Activated naive CD8-positive, alpha-beta T cell treated with anti-CD3 and anti-CD28 coated beads, Interleukin-2, amount 50 U/mL, for 24 hours (primary cell): Measurements from ENCODE around the gene NINL.
"Not testable (repeated sequence)": the region's sequence is repeated elsewhere in the genome, so short reads cannot be mapped to it uniquely, and the experiment has no call there.

Experiments
- ATAC-seq: fragments of 150-1000 bp; cut with Tn5 transposase; one replicate; pipeline ENCODE4 v1.10.0; 2021
- DNase-seq: peaks from one replicate; pipeline ENCODE4 v3.0.0; 2021
- H3K27ac Mint-ChIP-seq: one replicate; pipeline ENCODE4 v1.8.0; 2021; ENCODE audit warnings: mild to moderate bottlenecking, mixed read lengths
- H3K27me3 Mint-ChIP-seq: one replicate; pipeline ENCODE4 v1.8.0; 2021; ENCODE audit warnings: mixed read lengths
- H3K36me3 Mint-ChIP-seq: one replicate; pipeline ENCODE4 v1.8.0; 2021; ENCODE audit warnings: low read depth, mixed read lengths
- H3K4me1 Mint-ChIP-seq: one replicate; pipeline ENCODE4 v1.8.0; 2021; ENCODE audit warnings: mixed read lengths
- H3K4me3 Mint-ChIP-seq: one replicate; pipeline ENCODE4 v1.8.0; 2021; ENCODE audit warnings: mild to moderate bottlenecking, moderate library complexity, mixed read lengths
- H3K9me3 Mint-ChIP-seq: one replicate; pipeline ENCODE4 v1.8.0; 2021; ENCODE audit warnings: mixed read lengths

The NINL gene

DNA sequence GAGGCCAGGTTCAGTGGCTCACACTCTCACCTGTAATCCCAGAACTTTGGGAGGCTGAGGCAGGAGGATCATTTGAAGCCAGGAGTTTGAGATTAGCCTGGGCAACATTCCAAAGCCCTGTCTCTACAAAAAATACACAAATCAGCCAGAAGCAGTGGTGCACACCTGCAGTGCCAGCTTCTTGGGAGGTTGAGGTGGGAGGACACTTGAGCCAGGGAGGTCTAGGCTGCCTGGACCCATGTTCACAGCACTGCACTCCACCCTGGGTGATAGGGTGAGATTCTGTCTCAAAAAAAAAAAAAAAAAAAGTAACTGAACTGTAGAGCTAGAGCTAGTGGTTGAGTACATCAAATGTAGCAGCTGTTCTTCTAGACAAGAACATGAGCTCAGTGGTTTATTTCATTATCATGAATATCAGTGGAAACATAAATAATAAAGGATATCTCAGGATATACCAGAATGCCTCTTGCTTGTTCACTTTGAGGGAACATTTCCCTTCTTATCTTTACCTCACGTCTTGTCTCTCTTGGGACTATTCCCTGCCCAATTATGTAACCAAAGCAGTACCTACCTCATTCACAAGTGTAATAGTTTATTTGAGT is 20.9 kb upstream of the NINL start:
- Mint-ChIP-seq H3K4me3 (no peak overlapping the region), H3K9me3 (no peaks in the 10 kb centered on the region), H3K36me3 (no peaks in the 10 kb centered on the region), H3K27me3 (no peaks in the 10 kb centered on the region), H3K27ac (no peak overlapping the region), H3K4me1 (peaks cover 9% of the 10 kb centered on the region)
- DNase-seq (no peak), ATAC-seq (no peak)

DNA sequence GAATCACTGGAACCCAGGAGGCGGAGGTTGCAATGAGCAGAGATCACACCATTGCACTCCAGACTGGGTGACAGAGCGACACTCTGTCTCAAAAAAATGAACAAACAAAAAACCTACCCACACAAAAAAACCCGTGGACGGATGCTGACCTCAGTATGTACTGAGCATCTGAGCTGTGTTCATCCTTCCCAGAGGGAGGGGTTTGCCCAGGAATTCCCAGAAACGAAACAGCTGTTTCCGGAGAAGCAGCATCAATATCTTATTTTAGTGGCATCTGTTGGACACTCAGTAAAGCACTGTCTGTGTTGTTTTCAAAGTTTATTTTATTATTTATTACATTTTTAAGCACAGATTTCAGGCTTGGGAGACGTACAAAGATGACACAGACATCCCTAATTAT is 19.8 kb upstream of the NINL start:
- Mint-ChIP-seq H3K4me3 (no peak overlapping the region), H3K36me3 (no peaks in the 10 kb centered on the region), H3K27ac (no peak overlapping the region), H3K9me3 (no peaks in the 10 kb centered on the region), H3K4me1 (peaks cover 9% of the 10 kb centered on the region), H3K27me3 (no peaks in the 10 kb centered on the region)
- DNase-seq, result no peak
- ATAC-seq, result no peak

DNA sequence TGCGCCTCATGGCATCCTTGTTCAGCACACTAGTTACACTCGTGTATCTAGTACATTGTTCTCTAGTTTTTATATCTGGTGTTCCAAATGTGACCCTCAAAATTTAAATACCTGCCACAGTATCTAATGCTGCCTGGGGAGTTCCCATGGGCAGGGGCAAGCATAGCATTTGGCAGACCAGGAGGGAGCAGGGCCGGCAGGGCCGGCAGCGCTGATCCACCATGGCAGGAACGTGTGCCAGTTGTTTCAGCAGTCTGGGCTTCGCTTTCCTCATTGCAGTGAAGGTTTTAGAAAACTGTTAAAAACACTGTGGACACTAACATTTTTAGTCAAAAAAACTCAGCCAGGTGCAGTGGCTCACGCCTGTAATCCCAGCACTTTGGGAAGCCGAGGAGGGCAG is 19.3 kb upstream of the NINL start:
- Mint-ChIP-seq H3K27ac (no peak overlapping the region), H3K4me3 (no peak overlapping the region), H3K9me3 (no peaks in the 10 kb centered on the region), H3K36me3 (no peaks in the 10 kb centered on the region), H3K4me1 (peaks cover 9% of the 10 kb centered on the region), H3K27me3 (no peaks in the 10 kb centered on the region)
- DNase-seq (no peak), ATAC-seq (no peak)

DNA sequence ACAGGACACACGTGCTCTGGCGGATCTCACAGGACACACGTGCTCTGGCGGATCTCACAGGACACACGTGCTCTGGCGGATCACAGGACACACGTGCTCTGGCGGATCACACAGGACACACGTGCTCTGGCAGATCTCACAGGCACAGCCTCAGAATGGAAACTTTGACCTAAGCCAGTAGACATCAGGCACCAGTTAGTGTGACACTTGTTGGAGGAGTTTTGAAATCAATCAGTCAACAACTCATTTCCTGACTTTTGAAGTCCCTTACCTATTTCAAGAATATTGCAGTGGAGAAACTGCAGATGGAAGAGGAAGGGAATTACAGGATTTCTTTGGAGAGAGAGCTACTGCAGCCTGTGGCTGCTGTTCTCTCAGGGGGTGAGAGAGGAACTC is 17.6 kb upstream of the NINL start:
- H3K9me3 Mint-ChIP-seq, H3K4me3 Mint-ChIP-seq, H3K4me1 Mint-ChIP-seq, H3K36me3 Mint-ChIP-seq, H3K27me3 Mint-ChIP-seq, DNase-seq: not testable (repeated sequence)
- ATAC-seq, result peak; percentile 79
- peak overlapping the region; percentile 3 for H3K27ac Mint-ChIP-seq

DNA sequence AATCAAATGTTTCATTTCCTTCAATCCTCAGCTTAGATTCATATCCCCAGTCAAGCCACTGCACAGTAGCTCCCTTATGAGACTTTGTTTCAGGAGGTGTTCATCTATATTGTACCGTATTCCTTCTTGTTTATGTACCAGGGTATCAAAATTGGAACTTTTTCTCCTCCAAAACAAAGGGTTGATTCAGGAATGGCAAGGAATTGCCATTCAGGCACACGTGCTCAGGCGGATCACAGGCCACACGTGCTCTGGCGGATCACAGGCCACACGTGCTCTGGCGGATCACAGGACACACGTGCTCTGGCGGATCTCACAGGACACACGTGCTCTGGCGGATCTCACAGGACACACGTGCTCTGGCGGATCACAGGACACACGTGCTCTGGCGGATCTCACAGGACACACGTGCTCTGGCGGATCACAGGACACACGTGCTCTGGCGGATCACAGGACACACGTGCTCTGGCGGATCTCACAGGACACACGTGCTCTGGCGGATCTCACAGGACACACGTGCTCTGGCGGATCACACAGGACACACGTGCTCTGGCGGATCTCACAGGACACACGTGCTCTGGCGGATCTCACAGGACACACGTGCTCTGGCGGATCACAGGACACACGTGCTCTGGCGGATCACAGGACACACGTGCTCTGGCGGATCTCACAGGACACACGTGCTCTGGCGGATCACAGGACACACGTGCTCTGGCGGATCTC is 17.0 kb upstream of the NINL start:
- not testable (repeated sequence) for H3K36me3 Mint-ChIP-seq, H3K27ac Mint-ChIP-seq, H3K27me3 Mint-ChIP-seq, DNase-seq, H3K9me3 Mint-ChIP-seq, H3K4me3 Mint-ChIP-seq, H3K4me1 Mint-ChIP-seq, ATAC-seq

DNA sequence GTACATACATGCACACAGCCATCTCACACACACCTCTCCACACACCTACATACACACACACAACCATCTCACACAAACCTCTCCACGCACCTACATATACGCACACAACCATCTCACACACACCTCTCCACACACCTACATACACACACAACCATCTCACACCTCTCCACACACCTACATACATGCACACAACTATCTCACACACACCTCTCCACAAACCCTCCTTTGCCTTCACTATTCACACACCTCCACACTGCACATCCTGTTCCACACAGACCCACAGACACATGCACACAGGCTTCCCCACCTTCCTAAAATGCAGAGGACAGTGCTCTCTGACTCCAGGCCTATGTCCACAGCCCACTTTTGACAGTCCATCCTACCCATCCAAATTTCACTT is 16.3 kb upstream of the NINL start:
- Mint-ChIP-seq H3K36me3 (no peaks in the 10 kb centered on the region), H3K4me1 (peaks cover 9% of the 10 kb centered on the region), H3K9me3 (no peaks in the 10 kb centered on the region), H3K27ac (no peak overlapping the region), H3K27me3 (no peaks in the 10 kb centered on the region), H3K4me3 (no peak overlapping the region)
- DNase-seq (no peak), ATAC-seq (no peak)

DNA sequence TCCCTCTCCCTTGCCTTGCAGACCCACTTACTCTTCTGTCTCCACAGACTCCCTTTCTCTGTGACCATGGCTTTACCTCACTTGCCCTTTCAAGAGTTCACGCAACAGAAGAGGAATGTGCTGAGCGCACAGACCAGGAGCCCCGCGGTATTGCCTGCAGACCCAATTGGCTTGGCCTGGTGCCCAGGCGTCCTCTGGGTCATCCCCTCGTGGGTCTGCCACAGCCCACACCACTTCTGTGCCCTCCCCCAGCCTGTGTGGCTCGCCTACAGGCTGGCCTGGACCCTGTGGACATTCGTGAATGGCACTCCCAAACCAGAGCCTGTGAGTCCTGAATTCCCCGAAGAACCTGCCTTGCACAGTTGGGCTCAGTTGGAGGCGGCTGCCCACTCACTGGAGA is 15.3 kb upstream of the NINL start:
- Mint-ChIP-seq H3K4me3 (no peak overlapping the region), H3K27ac (no peak overlapping the region), H3K4me1 (peaks cover 9% of the 10 kb centered on the region), H3K27me3 (no peaks in the 10 kb centered on the region), H3K9me3 (no peaks in the 10 kb centered on the region), H3K36me3 (no peaks in the 10 kb centered on the region)
- ATAC-seq, result no peak
- DNase-seq, result no peak

DNA sequence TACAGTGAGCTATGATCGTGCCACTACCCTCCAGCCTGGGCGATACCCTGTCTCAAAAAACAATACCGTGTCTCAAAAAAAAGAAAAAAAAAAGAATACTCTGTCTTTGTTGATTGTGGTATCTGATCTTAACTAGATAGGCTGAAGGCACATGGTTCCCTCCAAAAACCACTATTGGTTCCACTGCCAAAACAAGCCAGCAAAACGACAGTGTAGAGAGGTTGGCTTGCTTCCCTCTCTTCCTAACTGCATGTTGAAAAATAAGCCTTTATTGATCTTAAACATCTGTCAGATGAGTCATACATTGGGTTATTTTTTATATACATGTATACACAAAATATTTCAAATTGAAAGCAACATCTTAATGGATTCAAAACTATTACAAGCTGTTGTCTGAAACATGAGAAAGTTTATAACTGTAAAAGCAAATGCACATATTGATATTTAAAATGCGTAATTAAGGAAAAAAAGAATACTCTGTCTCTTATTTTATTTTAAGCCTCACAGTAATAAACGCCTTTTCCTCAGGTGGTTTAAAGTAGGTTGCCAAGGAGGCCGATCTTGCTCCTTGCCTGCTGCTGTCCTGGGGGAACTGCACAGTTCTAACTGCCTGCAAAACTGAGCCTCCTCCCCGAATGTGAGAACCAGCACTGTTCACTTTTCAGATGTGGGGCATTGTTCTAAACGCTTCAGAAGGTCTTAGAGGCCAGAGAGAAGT is 7.0 kb upstream of the NINL start:
- no peaks in the 10 kb centered on the region for H3K4me1 Mint-ChIP-seq
- H3K27me3 Mint-ChIP-seq, result no peaks in the 10 kb centered on the region

DNA sequence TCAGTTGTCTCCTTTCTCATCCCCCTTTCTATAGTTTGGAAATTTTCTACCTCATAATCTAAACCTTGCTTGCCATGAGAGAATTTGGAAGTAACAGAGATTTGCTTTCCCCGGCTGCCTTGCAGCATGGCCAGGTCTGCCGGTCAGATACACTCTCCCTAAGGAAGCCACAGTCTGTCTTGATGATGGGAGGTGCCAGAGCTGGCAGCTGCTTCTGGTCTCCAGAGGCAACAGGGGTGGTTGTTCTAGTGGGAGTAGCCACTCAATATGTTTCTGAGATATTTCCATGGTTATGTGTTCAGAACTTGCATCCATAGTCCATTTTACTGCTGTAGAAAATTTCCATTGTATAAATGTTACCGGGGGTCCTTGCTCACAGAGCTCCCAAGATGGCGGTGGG is 5.4 kb upstream of the NINL start:
- DNase-seq, H3K9me3 Mint-ChIP-seq, ATAC-seq, H3K36me3 Mint-ChIP-seq, H3K4me1 Mint-ChIP-seq, H3K27me3 Mint-ChIP-seq, H3K27ac Mint-ChIP-seq, H3K4me3 Mint-ChIP-seq: not testable (repeated sequence)

More for the DNA sequence above, 7.0 kb upstream of the NINL start:
- no peaks in the 10 kb centered on the region for H3K36me3 Mint-ChIP-seq
- H3K9me3 Mint-ChIP-seq, result no peaks in the 10 kb centered on the region
- H3K4me3 Mint-ChIP-seq, result no peak overlapping the region
- DNase-seq, result no peak
- no peak for ATAC-seq
- H3K27ac Mint-ChIP-seq, result no peak overlapping the region

DNA sequence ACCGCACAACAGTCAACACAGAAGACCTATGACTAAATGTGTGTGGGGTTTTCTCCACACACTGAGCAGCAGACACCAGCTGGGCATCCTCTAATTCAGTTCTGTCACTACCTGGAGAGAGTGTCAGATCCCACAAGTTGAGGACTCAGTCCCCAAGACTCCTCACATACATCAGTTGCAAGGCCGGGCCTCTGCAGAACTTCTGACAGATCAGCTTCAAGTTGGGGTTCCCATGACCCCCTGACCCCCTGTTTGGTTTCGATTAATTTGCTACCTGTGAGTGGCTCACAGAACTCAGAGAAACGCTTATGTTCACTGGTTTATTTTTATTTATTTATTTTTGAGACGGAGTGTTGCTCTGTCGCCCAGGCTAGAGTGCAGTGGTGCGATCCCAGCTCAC is 3.2 kb upstream of the NINL start:
- peaks cover 5% of the 10 kb centered on the region for H3K36me3 Mint-ChIP-seq
- ATAC-seq (no peak), DNase-seq (no peak)
- peaks cover 8% of the 10 kb centered on the region for H3K27me3 Mint-ChIP-seq
- H3K27ac Mint-ChIP-seq, result no peak overlapping the region
- H3K9me3 Mint-ChIP-seq, result no peaks in the 10 kb centered on the region
- H3K4me3 Mint-ChIP-seq, result no peak overlapping the region
- peaks cover 10% of the 10 kb centered on the region for H3K4me1 Mint-ChIP-seq

DNA sequence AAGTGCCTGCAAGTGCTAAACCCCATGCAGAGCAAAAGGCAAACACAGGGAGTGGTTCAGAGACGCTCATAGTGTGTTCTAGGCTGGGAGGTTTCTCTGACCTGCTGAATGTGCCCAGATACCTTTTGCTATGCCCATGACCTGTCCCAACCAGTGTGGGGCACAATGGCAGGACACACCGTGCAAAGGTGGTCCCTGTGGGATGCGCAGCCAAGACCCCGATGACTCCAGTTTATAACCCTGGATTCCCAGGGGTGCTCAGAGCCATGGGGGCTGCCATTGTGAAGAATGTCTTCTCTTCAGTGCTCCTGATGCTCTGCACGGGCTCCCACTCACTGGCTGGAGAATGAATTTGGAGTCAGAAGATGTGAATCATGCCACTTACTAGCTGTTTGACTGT is 2.2 kb upstream of the NINL start:
- no peak for ATAC-seq
- Mint-ChIP-seq H3K27me3 (peaks cover 11% of the 10 kb centered on the region), H3K36me3 (peaks cover 5% of the 10 kb centered on the region), H3K27ac (no peak overlapping the region), H3K9me3 (no peaks in the 10 kb centered on the region), H3K4me3 (no peak overlapping the region), H3K4me1 (peaks cover 10% of the 10 kb centered on the region)
- no peak for DNase-seq

DNA sequence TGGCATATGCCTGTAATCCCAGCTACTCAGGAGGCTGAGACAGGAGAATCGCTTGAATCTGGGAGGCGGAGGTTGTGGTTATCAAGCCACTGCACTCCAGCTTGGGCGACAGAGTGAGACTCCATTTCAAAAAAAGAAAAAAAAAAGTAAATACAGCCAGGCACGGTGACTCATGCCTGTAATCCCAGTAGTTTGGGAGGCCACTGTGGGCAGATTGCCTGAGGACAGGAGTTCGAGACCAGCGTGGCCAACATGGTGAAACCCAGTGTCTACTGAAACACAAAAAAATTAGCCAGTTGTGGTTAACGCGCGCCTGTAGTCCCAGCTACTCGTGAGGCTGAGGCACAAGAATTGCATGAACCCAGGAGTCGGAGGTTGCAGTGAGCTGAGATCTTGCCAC is 1.5 kb upstream of the NINL start:
- DNase-seq (no peak), ATAC-seq (no peak)
- peaks cover 13% of the 10 kb centered on the region for H3K27me3 Mint-ChIP-seq
- peaks cover 10% of the 10 kb centered on the region for H3K4me1 Mint-ChIP-seq
- no peak overlapping the region for H3K27ac Mint-ChIP-seq
- no peaks in the 10 kb centered on the region for H3K9me3 Mint-ChIP-seq
- H3K36me3 Mint-ChIP-seq, result peaks cover 5% of the 10 kb centered on the region
- no peak overlapping the region for H3K4me3 Mint-ChIP-seq

DNA sequence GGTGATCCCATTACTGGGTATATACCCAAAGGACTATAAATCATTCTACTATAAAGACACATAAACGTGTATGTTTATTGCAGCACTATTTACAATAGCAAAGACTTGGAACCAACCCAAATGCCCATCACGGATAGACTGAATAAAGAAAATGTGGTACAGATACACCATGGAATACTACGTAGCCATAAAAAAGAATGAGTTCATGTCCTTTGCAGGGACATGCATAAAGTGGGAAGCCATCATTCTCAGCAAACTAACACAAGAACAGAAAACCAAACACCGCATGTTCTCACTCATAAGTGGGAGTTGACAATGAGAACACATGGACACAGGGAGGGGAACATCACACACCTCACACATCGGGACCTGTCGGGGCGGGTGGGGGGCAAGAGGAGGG is 1.7 kb downstream of the NINL start:
- not testable (repeated sequence) for H3K9me3 Mint-ChIP-seq, DNase-seq, H3K27ac Mint-ChIP-seq, H3K36me3 Mint-ChIP-seq, ATAC-seq
- H3K4me1 Mint-ChIP-seq, result peaks cover 10% of the 10 kb centered on the region
- H3K27me3 Mint-ChIP-seq, result peaks cover 17% of the 10 kb centered on the region
- peak overlapping the region; percentile 54 for H3K4me3 Mint-ChIP-seq

DNA sequence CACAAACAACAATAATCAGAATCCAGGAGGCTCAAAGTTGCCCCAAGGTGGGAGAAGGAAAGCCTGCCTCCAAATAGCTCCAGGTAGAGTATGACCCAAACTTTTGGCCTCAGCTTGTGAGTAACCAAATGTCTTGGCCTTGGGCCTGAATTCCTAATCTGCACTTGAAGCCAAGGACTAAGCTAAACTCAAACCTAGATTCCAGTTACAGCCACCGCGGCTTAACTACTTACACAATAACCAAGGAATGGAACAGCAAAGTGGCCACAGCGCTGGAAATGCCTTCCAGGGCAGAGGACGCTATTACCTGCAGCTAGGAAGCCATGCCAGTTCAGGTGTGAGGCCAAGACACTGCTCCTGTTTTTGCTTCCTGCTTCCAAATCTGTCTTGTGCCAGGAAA is 4.6 kb downstream of the NINL start:
- Mint-ChIP-seq H3K4me1 (peaks cover 10% of the 10 kb centered on the region), H3K36me3 (peaks cover 5% of the 10 kb centered on the region), H3K27ac (no peak overlapping the region), H3K9me3 (no peaks in the 10 kb centered on the region), H3K4me3 (no peak overlapping the region), H3K27me3 (peaks cover 17% of the 10 kb centered on the region)
- ATAC-seq (no peak), DNase-seq (no peak)

DNA sequence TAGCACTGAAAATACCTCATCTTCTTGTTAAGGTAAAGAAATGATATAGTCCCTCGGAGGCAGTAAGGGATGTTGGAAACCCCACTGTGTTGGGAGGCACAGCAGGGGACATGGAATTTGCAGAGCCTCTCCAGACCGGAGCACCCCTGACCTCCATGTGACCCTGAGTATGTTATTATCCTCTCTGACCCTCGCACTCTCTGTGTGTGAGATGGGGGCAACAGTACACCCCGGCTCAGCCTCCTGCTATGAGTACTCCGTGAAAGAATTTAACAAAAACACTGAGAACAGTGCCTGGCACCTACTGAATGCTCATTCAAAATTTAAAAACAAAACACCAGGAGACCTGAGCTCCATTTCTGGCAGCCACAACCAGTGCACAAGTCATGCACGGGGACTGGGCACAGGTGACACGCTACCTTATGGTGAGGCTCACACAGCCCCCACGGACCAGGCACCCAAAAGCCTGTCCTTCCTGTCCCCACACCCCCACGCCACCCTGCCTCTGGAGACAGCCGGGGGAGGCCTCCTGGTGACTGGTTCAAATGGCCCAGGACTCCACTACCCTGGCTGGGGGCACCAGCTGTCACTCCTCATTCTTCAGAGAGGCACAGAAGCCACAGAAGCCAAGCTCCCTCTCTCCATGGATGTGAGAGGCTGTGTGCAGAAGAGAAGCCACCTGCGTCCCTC is 6.1 kb downstream of the NINL start:
- Mint-ChIP-seq H3K4me3 (no peak overlapping the region), H3K27ac (no peak overlapping the region), H3K36me3 (peaks cover 3% of the 10 kb centered on the region), H3K27me3 (peaks cover 12% of the 10 kb centered on the region), H3K4me1 (peaks cover 4% of the 10 kb centered on the region), H3K9me3 (no peaks in the 10 kb centered on the region)
- DNase-seq (no peak), ATAC-seq (no peak)
